GM12872 (cell line): ENCODE results near the gene TMEM144.
A peak's percentile ranks its signal among the peaks of the same experiment; 100 is the strongest.

Experiments
- CTCF ChIP-seq: IDR thresholded peaks from 3 replicates; pipeline ENCODE4 v1.5.1; 2011; ENCODE audit warnings: low read depth, mild to moderate bottlenecking, low read length, moderate library complexity; ENCODE audit not compliant: insufficient read depth

The TMEM144 gene

GRCh38 chr4:158253350-158253980 lies 43.2 kb downstream of the TMEM144 start:
- peak; percentile 60 for TF ChIP-seq CTCF

GRCh38 chr4:158254292-158254691 lies 44.0 kb downstream of the TMEM144 start:
- no peak for TF ChIP-seq CTCF

DNA sequence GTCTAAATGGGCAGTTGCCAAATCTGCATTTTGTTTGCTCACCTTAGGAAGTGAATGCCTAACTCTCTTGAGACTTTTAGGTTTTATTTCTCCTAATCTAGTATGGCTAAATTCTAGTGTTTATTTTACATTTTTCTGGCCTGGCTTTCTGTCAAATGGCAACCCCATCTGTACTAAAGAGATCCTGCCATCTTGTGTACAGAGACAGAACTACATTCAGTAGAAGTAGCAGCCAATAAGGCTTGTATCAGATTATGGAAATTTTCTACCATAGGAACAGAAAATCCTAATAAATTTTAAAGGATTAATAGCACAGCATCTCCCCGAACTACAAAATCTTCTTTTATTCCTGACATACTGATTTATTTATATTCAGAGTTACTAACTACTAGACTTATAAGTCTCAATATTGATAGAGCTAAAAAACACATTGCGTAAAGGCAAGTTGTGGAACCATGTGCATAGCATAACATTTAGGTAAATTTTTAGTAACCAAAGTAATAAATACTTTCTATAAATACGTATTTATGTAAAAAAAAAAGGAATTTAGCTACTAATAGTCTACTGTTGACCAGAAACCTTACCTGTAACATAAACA lies 45.5 kb downstream of the TMEM144 start:
- peak; percentile 62 for TF ChIP-seq CTCF

DNA sequence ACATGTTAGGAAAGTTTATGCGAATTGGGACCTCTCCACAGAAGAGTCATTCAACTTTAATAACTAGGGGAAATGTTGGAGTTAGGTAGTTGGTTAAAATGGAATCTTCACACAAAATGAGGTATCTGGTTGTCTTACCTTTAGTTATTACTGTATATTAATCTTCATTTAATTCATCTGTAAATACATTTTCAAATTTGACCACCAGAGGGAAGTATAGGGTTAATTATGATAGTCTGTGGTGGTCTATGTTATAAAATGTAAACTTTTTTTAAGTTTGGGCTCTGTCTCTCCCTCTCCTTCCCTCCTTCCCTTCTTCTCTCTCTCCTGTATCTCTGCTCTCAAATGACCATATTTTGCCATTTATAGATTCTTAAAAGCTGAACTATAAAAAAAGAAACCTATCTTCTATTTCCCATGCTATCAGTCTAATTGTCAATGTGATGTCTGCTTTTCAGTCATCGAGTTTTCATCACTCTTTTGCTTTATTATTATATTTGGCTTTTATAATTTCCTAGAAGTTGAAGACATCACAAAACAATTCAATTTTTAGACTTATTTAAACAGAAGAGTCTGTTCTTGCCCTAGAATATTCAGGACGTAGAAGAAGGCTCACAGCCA lies 49.8 kb downstream of the TMEM144 start:
- TF ChIP-seq CTCF = peak; percentile 21; the same call in 1 of the 3 replicates

DNA sequence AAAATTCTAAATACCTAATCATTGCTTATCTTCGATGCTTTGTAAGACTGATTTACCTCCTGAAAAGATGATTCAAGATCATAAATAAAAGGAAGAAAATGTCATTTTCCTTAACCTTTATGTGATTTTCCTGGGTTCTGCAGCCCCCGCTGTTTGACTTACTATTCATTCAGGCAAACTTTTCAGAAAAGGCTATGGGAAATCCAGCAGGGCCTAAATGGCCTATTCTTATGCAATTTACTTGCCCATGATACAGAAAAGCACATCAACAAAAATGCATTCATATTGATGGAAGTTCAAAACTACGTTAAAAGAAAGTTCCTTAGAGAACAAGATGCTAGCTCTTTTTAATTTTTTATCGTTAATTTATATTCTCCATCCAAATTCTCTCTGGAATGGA lies 51.2 kb downstream of the TMEM144 start:
- no peak for TF ChIP-seq CTCF

GRCh38 chr4:158268553-158268952 lies 58.3 kb downstream of the TMEM144 start:
- no peak for TF ChIP-seq CTCF

DNA sequence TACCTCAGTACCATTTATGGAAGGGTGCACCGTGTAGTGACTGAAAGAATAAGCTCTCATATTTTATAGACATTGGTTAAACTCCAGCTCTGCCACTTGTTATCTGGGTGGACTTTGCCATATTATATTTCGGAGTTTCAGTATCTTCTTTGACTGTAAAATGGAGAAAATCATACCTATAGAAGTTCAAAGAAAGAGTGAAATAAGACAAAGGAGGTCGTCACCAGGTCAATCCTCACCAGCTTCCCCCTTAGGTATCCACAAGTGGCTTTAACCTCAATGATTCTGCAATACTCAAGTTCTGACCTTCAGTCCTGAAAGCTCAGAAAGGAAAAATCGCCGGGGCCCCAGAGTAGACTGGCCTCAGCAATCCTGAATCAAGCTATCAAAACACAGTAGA lies 64.3 kb downstream of the TMEM144 start:
- no peak for TF ChIP-seq CTCF
